ENCODE measurements around the gene PLD1.
"Not testable (repeated sequence)": the region's sequence is repeated elsewhere in the genome, so short reads cannot be mapped to it uniquely, and the experiment has no call there.

Gene PLD1

GRCh38 chr3:171821044-171821443 lies 10.8 kb upstream of the PLD1 start:
- no peak for DNase-seq (ENCODE audit: low spot score)
- in situ Hi-C loops (cut with MboI; ENCODE audit: low sequenced_read_pairs, unreplicated experiment) = no loop called here
- no peak for TF ChIP-seq CTCF (IDR thresholded peaks at IDR 0.05; ENCODE audit: borderline replicate concordance, control extremely low read depth, extremely low read depth, insufficient read depth, missing control alignments)

- in situ Hi-C loops (cut with MboI; ENCODE audit: low sequenced_read_pairs, unreplicated experiment) = no loop called here
- DNase-seq (ENCODE audit: low spot score) = no peak
- no peak for TF ChIP-seq CTCF (IDR thresholded peaks at IDR 0.05; ENCODE audit: borderline replicate concordance, control extremely low read depth, extremely low read depth, insufficient read depth, missing control alignments)
Observed at GRCh38 chr3:171817074-171817800, 7.0 kb upstream of the PLD1 start.

- DNase-seq (ENCODE audit: low spot score) = no peak
- TF ChIP-seq CTCF (IDR thresholded peaks at IDR 0.05; ENCODE audit: borderline replicate concordance, control extremely low read depth, extremely low read depth, insufficient read depth, missing control alignments) = no peak
- in situ Hi-C loops (cut with MboI; ENCODE audit: low sequenced_read_pairs, unreplicated experiment) = no loop called here
Observed at GRCh38 chr3:171815973-171816595, 5.8 kb upstream of the PLD1 start.

- in situ Hi-C loops (cut with MboI; ENCODE audit: low sequenced_read_pairs, unreplicated experiment) = not testable (repeated sequence)
Observed at GRCh38 chr3:171814662-171815061, 4.4 kb upstream of the PLD1 start.

GRCh38 chr3:171813897-171814460 lies 3.7 kb upstream of the PLD1 start:
- in situ Hi-C loops (cut with MboI; ENCODE audit: low sequenced_read_pairs, unreplicated experiment) = no loop called here
- DNase-seq (ENCODE audit: low spot score) = peak; percentile 53
- TF ChIP-seq CTCF (IDR thresholded peaks at IDR 0.05; ENCODE audit: borderline replicate concordance, control extremely low read depth, extremely low read depth, insufficient read depth, missing control alignments) = no peak

More at GRCh38 chr3:171814662-171815061, 4.4 kb upstream of the PLD1 start:
- DNase-seq (ENCODE audit: low spot score) = not testable (repeated sequence)

- DNase-seq (ENCODE audit: low spot score) = no peak
- no peak for TF ChIP-seq CTCF (IDR thresholded peaks at IDR 0.05; ENCODE audit: borderline replicate concordance, control extremely low read depth, extremely low read depth, insufficient read depth, missing control alignments)
- in situ Hi-C loops (cut with MboI; ENCODE audit: low sequenced_read_pairs, unreplicated experiment) = no loop called here
Observed at GRCh38 chr3:171813278-171813896, 3.1 kb upstream of the PLD1 start.

- in situ Hi-C loops (cut with MboI; ENCODE audit: low sequenced_read_pairs, unreplicated experiment) = no loop called here
- DNase-seq (ENCODE audit: low spot score) = no peak
- TF ChIP-seq CTCF (IDR thresholded peaks at IDR 0.05; ENCODE audit: borderline replicate concordance, control extremely low read depth, extremely low read depth, insufficient read depth, missing control alignments) = no peak
Observed at GRCh38 chr3:171812811-171813210, 2.5 kb upstream of the PLD1 start.
